Stimulated activated effector memory CD8-positive, alpha-beta T cell treated with anti-CD3 and anti-CD28 coated beads, Interleukin-12 subunit alpha, Interleukin-12 subunit beta, amount 100 ng/mL, for 72 hours (primary cell): ENCODE results near the gene DLX5.

Source experiments
- ATAC-seq: fragments of 150-1000 bp; cut with Tn5 transposase; 2 replicates; pipeline ENCODE4 v1.10.0; 2021
- DNase-seq, 2 donors: peaks; one replicate each; pipeline ENCODE4 v3.0.0; 2021 to 2022; ENCODE audit warnings: low spot score in 2 of 2
- H3K27ac Mint-ChIP-seq: one replicate; pipeline ENCODE4 v1.8.0; 2022; ENCODE audit warnings: mild to moderate bottlenecking, mixed read lengths
- H3K36me3 Mint-ChIP-seq: one replicate; pipeline ENCODE4 v1.8.0; 2022; ENCODE audit warnings: mild to moderate bottlenecking, mixed read lengths
- H3K4me1 Mint-ChIP-seq: one replicate; pipeline ENCODE4 v1.8.0; 2022; ENCODE audit warnings: mixed read lengths
- H3K4me3 Mint-ChIP-seq: one replicate; pipeline ENCODE4 v1.8.0; 2022; ENCODE audit warnings: mild to moderate bottlenecking, mixed read lengths
- H3K9me3 Mint-ChIP-seq: one replicate; pipeline ENCODE4 v1.8.0; 2022; ENCODE audit warnings: mixed read lengths

Gene DLX5

DNA sequence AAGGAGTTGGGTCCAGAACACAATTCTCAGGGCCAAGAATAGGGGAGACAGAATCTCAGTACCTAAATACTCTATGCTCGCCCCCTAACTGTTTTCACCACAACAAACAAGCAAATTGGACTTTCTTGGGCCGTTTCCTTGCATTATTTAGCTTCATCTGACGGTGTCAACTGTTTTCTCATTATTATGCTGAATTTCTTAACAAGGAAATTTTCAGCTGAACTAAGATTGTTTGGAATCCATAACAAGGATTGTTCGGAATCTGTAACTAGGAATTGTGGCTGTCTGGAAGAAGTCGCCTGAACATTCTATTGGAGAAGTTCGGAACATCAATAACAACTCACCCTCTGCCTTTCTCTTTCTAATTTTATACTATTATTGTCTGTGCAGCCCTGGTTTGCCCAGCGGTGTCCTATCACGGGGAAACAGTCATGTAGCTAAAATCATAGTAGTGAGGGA lies 34.7 kb downstream of the DLX5 start:
- no peak overlapping the region for H3K27ac Mint-ChIP-seq
- H3K9me3 Mint-ChIP-seq, result peaks cover 3% of the 10 kb centered on the region
- H3K4me3 Mint-ChIP-seq, result no peak overlapping the region
- ATAC-seq, result no peak
- no peaks in the 10 kb centered on the region for H3K36me3 Mint-ChIP-seq
- peaks cover 6% of the 10 kb centered on the region for H3K4me1 Mint-ChIP-seq
- DNase-seq, result no peak

DNA sequence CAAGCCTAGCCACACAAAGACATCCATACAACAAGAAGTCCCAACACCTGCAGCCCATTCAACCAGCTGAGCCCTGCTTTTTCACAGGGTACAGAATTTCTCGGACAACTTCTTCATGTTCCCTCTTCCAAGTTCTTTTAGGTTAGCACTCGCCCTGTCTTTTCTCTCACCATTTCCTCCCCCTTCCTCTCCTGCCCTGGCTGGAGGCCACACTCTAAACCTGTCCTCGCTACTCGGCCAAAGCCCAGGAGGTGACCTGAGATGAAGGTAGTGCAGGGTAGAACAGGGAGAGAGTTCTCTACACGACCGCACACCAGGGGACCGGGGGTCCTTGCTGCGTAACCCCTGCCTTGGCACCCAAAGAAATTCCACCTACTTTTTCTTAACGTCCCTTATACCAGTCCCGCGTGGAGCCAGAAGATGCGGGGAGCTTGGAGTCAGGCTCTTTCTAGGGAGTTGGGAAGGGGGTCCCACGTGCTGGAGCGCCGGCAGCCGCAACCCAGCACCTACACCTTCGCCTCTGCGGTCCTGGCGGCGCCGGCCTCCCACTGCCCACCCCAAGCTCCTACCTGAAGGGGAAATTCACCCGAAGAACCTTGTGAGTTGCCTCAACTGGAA lies 35.3 kb downstream of the DLX5 start:
- peaks cover 3% of the 10 kb centered on the region for H3K9me3 Mint-ChIP-seq
- peaks cover 6% of the 10 kb centered on the region for H3K4me1 Mint-ChIP-seq
- H3K27ac Mint-ChIP-seq, result no peak overlapping the region
- H3K4me3 Mint-ChIP-seq, result no peak overlapping the region
- DNase-seq (no peak), ATAC-seq (no peak)
- no peaks in the 10 kb centered on the region for H3K36me3 Mint-ChIP-seq

DNA sequence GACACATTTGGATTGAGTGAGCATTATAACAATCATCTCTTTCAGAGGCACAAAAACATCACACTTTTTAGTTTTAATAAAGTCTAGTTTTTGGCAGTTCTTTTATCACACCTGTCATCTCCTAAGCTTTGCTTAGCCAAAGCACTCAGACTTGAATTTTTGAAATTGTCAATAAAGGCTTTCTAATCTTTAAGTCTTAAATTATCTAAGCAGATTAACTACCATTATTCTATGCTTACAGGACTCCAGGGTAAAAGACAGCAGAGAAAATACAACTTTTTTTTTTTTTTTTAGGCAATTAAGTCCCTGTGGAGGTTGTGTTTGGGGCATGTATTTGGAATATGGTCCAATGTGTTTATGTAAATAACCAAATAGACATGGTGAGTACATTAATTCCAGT lies 36.9 kb downstream of the DLX5 start:
- Mint-ChIP-seq H3K9me3 (peaks cover under 1% of the 10 kb centered on the region), H3K4me1 (peaks cover 4% of the 10 kb centered on the region), H3K4me3 (no peak overlapping the region), H3K27ac (no peak overlapping the region), H3K36me3 (no peaks in the 10 kb centered on the region)
- ATAC-seq (no peak), DNase-seq (no peak)

DNA sequence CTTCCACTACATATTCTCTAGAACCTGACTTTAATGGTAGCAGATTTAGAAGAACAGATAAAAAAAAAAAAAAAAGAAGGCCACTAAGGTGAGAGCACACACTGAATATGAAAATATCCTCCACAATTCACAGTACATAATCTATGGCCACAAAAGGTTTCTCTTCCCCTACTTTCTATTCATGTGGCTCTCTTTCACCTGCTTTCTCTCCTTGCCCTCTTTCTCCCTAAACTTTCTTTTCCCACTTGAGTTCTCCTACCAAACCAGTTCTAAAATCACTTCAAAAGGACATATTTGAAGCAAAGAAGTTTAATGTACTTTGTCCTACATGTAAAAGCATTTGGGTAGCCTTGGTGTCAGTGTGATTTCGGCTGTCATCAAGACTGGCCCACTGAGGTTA lies 37.7 kb downstream of the DLX5 start:
- DNase-seq, result no peak
- Mint-ChIP-seq H3K27ac (no peak overlapping the region), H3K36me3 (no peaks in the 10 kb centered on the region)

DNA sequence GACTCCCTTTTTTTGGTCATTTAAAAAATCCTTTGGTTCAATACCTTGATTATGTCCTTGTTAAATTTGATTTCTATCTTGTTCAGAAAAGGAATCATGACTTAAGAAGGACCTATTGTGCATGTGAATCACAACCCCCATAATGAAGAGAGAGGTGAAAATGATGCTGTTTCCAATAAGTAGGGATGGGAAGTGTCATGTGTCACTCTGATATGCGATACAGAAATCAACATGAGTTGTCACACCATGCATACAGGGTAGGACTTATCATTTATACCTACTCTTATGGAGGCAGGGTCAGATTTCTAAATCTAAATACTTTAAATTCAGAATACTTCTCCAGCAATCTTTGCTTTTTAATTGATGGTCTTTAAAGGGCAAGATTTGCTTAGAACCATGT lies 38.6 kb downstream of the DLX5 start:
- no peak for ATAC-seq
- Mint-ChIP-seq H3K4me1 (no peaks in the 10 kb centered on the region), H3K27ac (no peak overlapping the region), H3K36me3 (no peaks in the 10 kb centered on the region), H3K4me3 (no peak overlapping the region), H3K9me3 (no peaks in the 10 kb centered on the region)
- no peak for DNase-seq

More for the DNA sequence above, 37.7 kb downstream of the DLX5 start:
- H3K4me1 Mint-ChIP-seq, result no peaks in the 10 kb centered on the region
- H3K4me3 Mint-ChIP-seq, result no peak overlapping the region
- no peak for ATAC-seq
- H3K9me3 Mint-ChIP-seq, result no peaks in the 10 kb centered on the region

DNA sequence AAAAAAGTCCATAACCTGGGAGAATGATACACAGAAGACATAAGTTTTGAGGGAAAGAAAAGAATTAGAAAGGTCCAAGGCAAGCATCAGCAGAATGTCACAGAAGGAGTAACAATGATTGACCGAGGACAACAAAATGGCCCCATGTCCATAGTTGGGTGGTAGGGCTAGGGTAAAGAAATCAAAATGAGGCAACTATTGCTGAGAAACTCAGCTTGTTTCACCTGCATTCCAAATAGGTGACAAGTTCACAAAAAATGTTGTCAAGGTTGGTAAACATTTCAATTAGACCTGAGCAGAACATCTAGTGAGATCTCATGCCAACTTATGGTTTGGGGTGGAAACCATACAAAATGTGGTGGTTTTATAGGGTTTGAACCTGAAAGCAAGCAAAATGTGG lies 42.0 kb downstream of the DLX5 start:
- no peaks in the 10 kb centered on the region for H3K9me3 Mint-ChIP-seq
- no peak overlapping the region for H3K27ac Mint-ChIP-seq
- no peaks in the 10 kb centered on the region for H3K36me3 Mint-ChIP-seq
- DNase-seq (no peak), ATAC-seq (no peak)
- H3K4me3 Mint-ChIP-seq, result no peak overlapping the region
- H3K4me1 Mint-ChIP-seq, result no peaks in the 10 kb centered on the region

DNA sequence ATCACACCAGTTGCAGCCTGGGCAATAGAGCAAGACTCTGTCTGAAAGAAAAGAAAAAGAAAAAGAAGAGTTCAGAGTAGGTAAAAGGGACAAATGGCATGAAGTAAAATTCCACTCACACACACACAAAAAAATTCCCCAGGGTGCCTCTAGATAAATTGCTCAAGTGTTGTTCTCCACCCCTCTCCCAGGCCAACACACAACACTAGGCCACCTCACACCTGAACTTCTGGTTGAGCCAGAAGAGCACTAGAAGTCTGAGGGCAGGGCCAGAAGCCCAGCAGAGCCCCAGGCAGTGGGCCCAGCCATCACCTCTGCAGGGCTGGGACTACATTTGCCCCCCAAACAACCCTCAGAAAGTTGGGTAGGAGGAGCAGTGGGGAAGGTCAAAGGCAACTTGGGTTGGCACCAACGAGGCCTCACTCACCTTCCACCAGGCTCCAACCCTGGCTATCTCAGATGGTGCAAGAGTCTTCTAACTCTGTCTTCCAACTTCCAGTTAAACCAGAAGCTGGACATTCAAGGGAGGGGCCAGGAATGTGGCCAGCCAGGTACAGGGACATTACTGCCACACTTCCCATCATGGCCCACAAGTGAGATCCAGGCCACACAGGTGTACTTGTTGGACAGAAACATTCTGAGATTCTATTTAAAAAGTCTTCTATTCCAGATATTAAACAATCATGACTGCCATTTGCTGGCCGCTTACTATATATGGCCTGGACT lies 44.9 kb downstream of the DLX5 start:
- ATAC-seq (no peak), DNase-seq (no peak)
- no peaks in the 10 kb centered on the region for H3K9me3 Mint-ChIP-seq
- H3K36me3 Mint-ChIP-seq, result no peaks in the 10 kb centered on the region
- H3K27ac Mint-ChIP-seq, result no peak overlapping the region
- H3K4me3 Mint-ChIP-seq, result no peak overlapping the region
- H3K4me1 Mint-ChIP-seq, result no peaks in the 10 kb centered on the region

DNA sequence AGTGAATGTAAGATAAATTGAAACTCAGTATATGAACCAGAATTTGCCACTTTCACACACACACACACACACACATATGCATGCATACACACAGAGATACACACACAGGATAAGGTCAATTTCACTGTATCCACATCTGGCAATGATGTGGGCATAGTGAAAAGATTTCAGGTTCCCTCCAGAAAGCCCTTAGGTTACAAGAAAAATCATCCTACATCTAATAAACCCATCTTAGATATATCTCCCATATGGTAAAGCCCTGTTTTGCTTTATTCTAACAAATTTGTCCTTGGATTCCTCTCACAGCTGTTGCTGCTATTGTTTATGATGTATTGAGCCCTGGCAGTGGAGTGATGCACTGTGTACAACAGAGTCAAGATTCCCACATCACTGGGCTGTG lies 47.2 kb downstream of the DLX5 start:
- H3K9me3 Mint-ChIP-seq, result no peaks in the 10 kb centered on the region
- no peak overlapping the region for H3K4me3 Mint-ChIP-seq
- H3K4me1 Mint-ChIP-seq, result no peaks in the 10 kb centered on the region
- no peak for ATAC-seq
- no peaks in the 10 kb centered on the region for H3K36me3 Mint-ChIP-seq
- no peak for DNase-seq
- H3K27ac Mint-ChIP-seq, result no peak overlapping the region

DNA sequence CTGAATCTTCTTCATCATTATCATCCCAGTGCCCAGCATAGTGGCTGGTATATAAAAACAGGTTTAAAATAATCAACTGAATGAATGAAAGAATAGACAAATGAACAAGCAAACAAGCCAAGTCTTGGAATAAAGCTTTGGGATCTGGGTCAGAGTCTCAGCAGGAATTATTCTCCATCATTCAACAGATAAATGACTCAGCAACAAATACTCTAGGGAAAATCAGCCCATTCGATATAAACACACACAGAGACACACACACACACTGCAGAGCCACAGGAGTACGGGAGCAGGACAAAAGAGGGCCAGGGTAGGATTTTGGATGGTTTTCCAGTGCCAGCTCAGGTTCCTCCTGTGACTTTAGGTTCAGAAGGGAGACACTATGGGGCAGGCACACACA lies 48.5 kb downstream of the DLX5 start:
- DNase-seq, result no peak
- Mint-ChIP-seq H3K4me1 (no peaks in the 10 kb centered on the region), H3K4me3 (no peak overlapping the region), H3K9me3 (no peaks in the 10 kb centered on the region), H3K27ac (no peak overlapping the region), H3K36me3 (no peaks in the 10 kb centered on the region)
- no peak for ATAC-seq

DNA sequence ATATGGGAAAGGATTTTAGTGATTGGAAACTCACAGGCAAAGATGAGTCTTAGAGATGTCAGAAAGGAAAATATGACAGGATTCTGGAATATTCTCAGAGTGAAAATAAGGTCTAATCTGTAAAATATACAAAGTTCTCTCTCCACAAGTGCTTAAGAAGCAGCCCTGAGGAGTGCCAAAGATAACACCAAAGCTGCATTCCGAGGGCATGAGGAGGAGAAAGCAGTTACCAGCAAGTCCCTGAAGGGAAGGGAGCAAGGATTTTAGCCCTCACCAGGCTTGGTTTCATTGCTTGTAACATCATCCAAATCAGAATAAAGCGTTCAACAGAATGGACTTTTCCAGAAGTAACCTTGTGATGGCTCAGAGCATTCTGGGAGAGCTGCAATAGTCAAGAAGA lies 50.6 kb downstream of the DLX5 start:
- Mint-ChIP-seq H3K27ac (no peak overlapping the region), H3K36me3 (no peaks in the 10 kb centered on the region), H3K4me3 (no peak overlapping the region), H3K4me1 (no peaks in the 10 kb centered on the region), H3K9me3 (no peaks in the 10 kb centered on the region)
- no peak for ATAC-seq
- DNase-seq, result no peak

DNA sequence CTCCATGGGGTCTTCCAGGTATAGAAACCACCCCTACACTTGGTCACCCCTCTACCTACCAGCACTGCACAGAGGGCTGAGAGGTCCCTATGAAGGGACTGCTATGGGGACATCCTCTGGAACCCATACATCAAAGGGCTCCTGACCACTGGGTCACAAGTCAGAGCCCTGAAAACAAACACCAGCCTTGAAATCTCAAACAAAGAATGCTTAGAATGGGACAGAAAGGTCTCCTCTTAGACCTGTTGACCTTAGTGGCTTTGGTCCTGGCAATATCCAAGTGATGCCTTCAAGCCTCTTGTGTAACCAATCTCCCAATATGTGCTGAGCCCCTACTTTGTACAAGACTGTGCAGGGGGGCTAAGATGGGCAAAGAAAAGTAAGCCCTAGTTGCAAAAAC lies 53.9 kb downstream of the DLX5 start:
- DNase-seq (no peak), ATAC-seq (peak; percentile 36)
- Mint-ChIP-seq H3K9me3 (peaks cover 2% of the 10 kb centered on the region), H3K36me3 (no peaks in the 10 kb centered on the region), H3K4me1 (no peaks in the 10 kb centered on the region), H3K4me3 (no peak overlapping the region), H3K27ac (no peak overlapping the region)
